Measurements from ENCODE around the gene PPP2R5B. TPM values are rescaled to one million over a fixed set of nuclear protein-coding genes. Genes with fewer than 3 reads are reported as not detected.
A peak's percentile ranks its signal among the peaks of the same experiment; 100 is the strongest.

The PPP2R5B gene
- total and polyA plus RNA-seq, 2 donors: 4.4 to 18.3 TPM

GRCh38 chr11:64918017-64918416 is 6.5 kb upstream of the PPP2R5B start:
- WGBS: 40% methylated on average over 4 of the region's 4 CpGs
- DNase-seq (ENCODE audit: low read depth in 6 of 9, low spot score in 9 of 9): peak in 4 of 9 donors; percentile 9 to 48 (median 19)
- H3K27ac ChIP-seq (ENCODE audit: low read depth in 1 of 2, low read length in 1 of 2): peak overlapping the region in 1 of 2 donors; percentile 87
- peaks cover 0 to 6% of the 10 kb centered on the region in 2 donors for H3K9me3 ChIP-seq (ENCODE audit: control insufficient read depth in 2 of 2, insufficient read depth in 1 of 2, low read length in 1 of 2)
- H3K36me3 ChIP-seq (ENCODE audit: control insufficient read depth in 2 of 2, insufficient read depth in 2 of 2, low read length in 1 of 2): peaks cover 15% of the 10 kb centered on the region in 2 donors
- peak overlapping the region; percentile 51 to 78 for H3K4me3 ChIP-seq (ENCODE audit: low read length in 2 of 2)
- peaks cover 17 to 40% of the 10 kb centered on the region in 2 donors for H3K4me1 ChIP-seq (ENCODE audit: control insufficient read depth in 2 of 2, insufficient read depth in 2 of 2, low read length in 2 of 2)
- no peaks in the 10 kb centered on the region for H3K27me3 ChIP-seq (ENCODE audit: control insufficient read depth in 2 of 2, insufficient read depth in 1 of 2, low read length in 1 of 2)

GRCh38 chr11:64919627-64920026 is 4.9 kb upstream of the PPP2R5B start:
- no peak for DNase-seq (ENCODE audit: low read depth in 6 of 9, low spot score in 9 of 9)
- WGBS: 95% methylated on average over 8 of the region's 8 CpGs
- H3K4me1 ChIP-seq (ENCODE audit: control insufficient read depth in 2 of 2, insufficient read depth in 2 of 2, low read length in 2 of 2): peaks cover 23 to 50% of the 10 kb centered on the region in 2 donors
- no peak overlapping the region for H3K27ac ChIP-seq (ENCODE audit: low read depth in 1 of 2, low read length in 1 of 2)
- peaks cover 0 to 6% of the 10 kb centered on the region in 2 donors for H3K9me3 ChIP-seq (ENCODE audit: control insufficient read depth in 2 of 2, insufficient read depth in 1 of 2, low read length in 1 of 2)
- H3K36me3 ChIP-seq (ENCODE audit: control insufficient read depth in 2 of 2, insufficient read depth in 2 of 2, low read length in 1 of 2): no peaks in the 10 kb centered on the region
- no peaks in the 10 kb centered on the region for H3K27me3 ChIP-seq (ENCODE audit: control insufficient read depth in 2 of 2, insufficient read depth in 1 of 2, low read length in 1 of 2)
- no peak overlapping the region for H3K4me3 ChIP-seq (ENCODE audit: low read length in 2 of 2)

GRCh38 chr11:64920124-64920523 is 4.4 kb upstream of the PPP2R5B start:
- Histone ChIP-seq H3K4me1 (ENCODE audit: control insufficient read depth in 2 of 2, insufficient read depth in 2 of 2, low read length in 2 of 2) (peaks cover 23 to 51% of the 10 kb centered on the region in 2 donors), H3K9me3 (ENCODE audit: control insufficient read depth in 2 of 2, insufficient read depth in 1 of 2, low read length in 1 of 2) (peaks cover 0 to 6% of the 10 kb centered on the region in 2 donors), H3K36me3 (ENCODE audit: control insufficient read depth in 2 of 2, insufficient read depth in 2 of 2, low read length in 1 of 2) (no peaks in the 10 kb centered on the region), H3K27me3 (ENCODE audit: control insufficient read depth in 2 of 2, insufficient read depth in 1 of 2, low read length in 1 of 2) (peaks cover 0 to 4% of the 10 kb centered on the region in 2 donors), H3K27ac (ENCODE audit: low read depth in 1 of 2, low read length in 1 of 2) (no peak overlapping the region), H3K4me3 (ENCODE audit: low read length in 2 of 2) (no peak overlapping the region)
- 97% methylated on average over 2 of the region's 2 CpGs for WGBS
- no peak for DNase-seq (ENCODE audit: low read depth in 6 of 9, low spot score in 9 of 9)

- Histone ChIP-seq H3K9me3 (ENCODE audit: control insufficient read depth in 2 of 2, insufficient read depth in 1 of 2, low read length in 1 of 2) (peaks cover 0 to 6% of the 10 kb centered on the region in 2 donors), H3K27ac (ENCODE audit: low read depth in 1 of 2, low read length in 1 of 2) (no peak overlapping the region), H3K27me3 (ENCODE audit: control insufficient read depth in 2 of 2, insufficient read depth in 1 of 2, low read length in 1 of 2) (peaks cover 0 to 9% of the 10 kb centered on the region in 2 donors), H3K4me3 (ENCODE audit: low read length in 2 of 2) (no peak overlapping the region), H3K4me1 (ENCODE audit: control insufficient read depth in 2 of 2, insufficient read depth in 2 of 2, low read length in 2 of 2) (peaks cover 15 to 42% of the 10 kb centered on the region in 2 donors), H3K36me3 (ENCODE audit: control insufficient read depth in 2 of 2, insufficient read depth in 2 of 2, low read length in 1 of 2) (peaks cover 0 to 3% of the 10 kb centered on the region in 2 donors)
- 65% methylated on average over 3 of the region's 3 CpGs for WGBS
- DNase-seq (ENCODE audit: low read depth in 6 of 9, low spot score in 9 of 9): no peak
These were observed 3.1 kb upstream of the PPP2R5B start for GRCh38 chr11:64921384-64921783.

GRCh38 chr11:64923151-64923661 is 1.3 kb upstream of the PPP2R5B start:
- Histone ChIP-seq H3K36me3 (ENCODE audit: control insufficient read depth in 2 of 2, insufficient read depth in 2 of 2, low read length in 1 of 2) (peaks cover 0 to 8% of the 10 kb centered on the region in 2 donors), H3K27ac (ENCODE audit: low read depth in 1 of 2, low read length in 1 of 2) (no peak overlapping the region), H3K27me3 (ENCODE audit: control insufficient read depth in 2 of 2, insufficient read depth in 1 of 2, low read length in 1 of 2) (peaks cover 0 to 9% of the 10 kb centered on the region in 2 donors), H3K4me3 (ENCODE audit: low read length in 2 of 2) (no peak overlapping the region), H3K9me3 (ENCODE audit: control insufficient read depth in 2 of 2, insufficient read depth in 1 of 2, low read length in 1 of 2) (no peaks in the 10 kb centered on the region), H3K4me1 (ENCODE audit: control insufficient read depth in 2 of 2, insufficient read depth in 2 of 2, low read length in 2 of 2) (peaks cover 9 to 30% of the 10 kb centered on the region in 2 donors)
- WGBS: 98% methylated on average over 11 of the region's 11 CpGs
- no peak for DNase-seq (ENCODE audit: low read depth in 6 of 9, low spot score in 9 of 9)

- Histone ChIP-seq H3K9me3 (ENCODE audit: control insufficient read depth in 2 of 2, insufficient read depth in 1 of 2, low read length in 1 of 2) (no peaks in the 10 kb centered on the region), H3K27me3 (ENCODE audit: control insufficient read depth in 2 of 2, insufficient read depth in 1 of 2, low read length in 1 of 2) (peaks cover 0 to 9% of the 10 kb centered on the region in 2 donors), H3K36me3 (ENCODE audit: control insufficient read depth in 2 of 2, insufficient read depth in 2 of 2, low read length in 1 of 2) (peaks cover 0 to 11% of the 10 kb centered on the region in 2 donors), H3K27ac (ENCODE audit: low read depth in 1 of 2, low read length in 1 of 2) (no peak overlapping the region), H3K4me1 (ENCODE audit: control insufficient read depth in 2 of 2, insufficient read depth in 2 of 2, low read length in 2 of 2) (peaks cover 8 to 18% of the 10 kb centered on the region in 2 donors), H3K4me3 (ENCODE audit: low read length in 2 of 2) (peak overlapping the region; percentile 59 to 88)
- WGBS: 3% methylated on average over 24 of the region's 24 CpGs
- DNase-seq (ENCODE audit: low read depth in 6 of 9, low spot score in 9 of 9): no peak
These were observed 408 bp downstream of the PPP2R5B start for GRCh38 chr11:64924910-64925284.

- H3K36me3 ChIP-seq (ENCODE audit: control insufficient read depth in 2 of 2, insufficient read depth in 2 of 2, low read length in 1 of 2): peaks cover 7 to 19% of the 10 kb centered on the region in 2 donors
- no peak overlapping the region for H3K27ac ChIP-seq (ENCODE audit: low read depth in 1 of 2, low read length in 1 of 2)
- H3K4me3 ChIP-seq (ENCODE audit: low read length in 2 of 2): peak overlapping the region in 1 of 2 donors; percentile 59
- H3K27me3 ChIP-seq (ENCODE audit: control insufficient read depth in 2 of 2, insufficient read depth in 1 of 2, low read length in 1 of 2): peaks cover 0 to 9% of the 10 kb centered on the region in 2 donors
- WGBS: 90% methylated on average over 24 of the region's 24 CpGs
- no peak for DNase-seq (ENCODE audit: low read depth in 6 of 9, low spot score in 9 of 9)
- no peaks in the 10 kb centered on the region for H3K9me3 ChIP-seq (ENCODE audit: control insufficient read depth in 2 of 2, insufficient read depth in 1 of 2, low read length in 1 of 2)
- H3K4me1 ChIP-seq (ENCODE audit: control insufficient read depth in 2 of 2, insufficient read depth in 2 of 2, low read length in 2 of 2): peaks cover 8 to 18% of the 10 kb centered on the region in 2 donors
These were observed 1.3 kb downstream of the PPP2R5B start for GRCh38 chr11:64925536-64926436.

GRCh38 chr11:64926689-64927088 is 2.2 kb downstream of the PPP2R5B start:
- Histone ChIP-seq H3K4me3 (ENCODE audit: low read length in 2 of 2) (no peak overlapping the region), H3K27me3 (ENCODE audit: control insufficient read depth in 2 of 2, insufficient read depth in 1 of 2, low read length in 1 of 2) (peaks cover 0 to 9% of the 10 kb centered on the region in 2 donors), H3K4me1 (ENCODE audit: control insufficient read depth in 2 of 2, insufficient read depth in 2 of 2, low read length in 2 of 2) (peaks cover 8 to 18% of the 10 kb centered on the region in 2 donors), H3K36me3 (ENCODE audit: control insufficient read depth in 2 of 2, insufficient read depth in 2 of 2, low read length in 1 of 2) (peaks cover 14 to 26% of the 10 kb centered on the region in 2 donors), H3K9me3 (ENCODE audit: control insufficient read depth in 2 of 2, insufficient read depth in 1 of 2, low read length in 1 of 2) (no peaks in the 10 kb centered on the region), H3K27ac (ENCODE audit: low read depth in 1 of 2, low read length in 1 of 2) (no peak overlapping the region)
- no peak for DNase-seq (ENCODE audit: low read depth in 6 of 9, low spot score in 9 of 9)
- 86% methylated on average over 22 of the region's 22 CpGs for WGBS

GRCh38 chr11:64928957-64929356 is 4.5 kb downstream of the PPP2R5B start:
- Histone ChIP-seq H3K27ac (ENCODE audit: low read depth in 1 of 2, low read length in 1 of 2) (no peak overlapping the region), H3K4me1 (ENCODE audit: control insufficient read depth in 2 of 2, insufficient read depth in 2 of 2, low read length in 2 of 2) (peaks cover 3 to 13% of the 10 kb centered on the region in 2 donors), H3K4me3 (ENCODE audit: low read length in 2 of 2) (no peak overlapping the region), H3K36me3 (ENCODE audit: control insufficient read depth in 2 of 2, insufficient read depth in 2 of 2, low read length in 1 of 2) (peaks cover 27 to 38% of the 10 kb centered on the region in 2 donors), H3K27me3 (ENCODE audit: control insufficient read depth in 2 of 2, insufficient read depth in 1 of 2, low read length in 1 of 2) (peaks cover 0 to 9% of the 10 kb centered on the region in 2 donors), H3K9me3 (ENCODE audit: control insufficient read depth in 2 of 2, insufficient read depth in 1 of 2, low read length in 1 of 2) (no peaks in the 10 kb centered on the region)
- DNase-seq (ENCODE audit: low read depth in 6 of 9, low spot score in 9 of 9): no peak
- WGBS: 96% methylated on average over 2 of the region's 2 CpGs

Data from thymus (tissue), 11 donors.